ENCODE results near the gene SLC6A9. TPM values are rescaled to one million over a fixed set of nuclear protein-coding genes. Genes with fewer than 3 reads are reported as not detected.

SLC6A9 gene
- total and polyA plus RNA-seq, 2 of the 8 experiments (the other 6 are each of a cell fraction or from before 2014, with no cell fraction given): 20.2 to 24.2 TPM

DNA sequence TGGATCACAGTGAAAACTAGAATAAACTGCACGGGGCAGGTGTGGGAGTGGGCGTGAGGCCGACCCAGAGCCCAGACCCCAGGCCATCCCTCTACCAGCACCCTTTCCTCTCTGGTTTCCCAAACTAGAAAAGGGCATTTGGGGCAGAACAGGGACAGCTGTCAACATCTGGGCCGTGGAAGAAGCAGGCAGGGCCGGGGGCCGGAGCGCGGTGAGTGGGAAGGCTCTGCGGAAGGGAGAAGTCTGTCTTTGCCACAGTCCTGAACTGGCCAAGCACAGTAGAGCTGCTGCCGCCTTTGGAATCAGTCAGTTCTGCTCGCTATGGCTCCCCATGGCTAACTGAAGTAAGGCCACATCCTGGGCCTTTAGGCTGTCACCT is 33.3 kb downstream of the SLC6A9 start:
- no peak overlapping the region for H3K27ac ChIP-seq (ENCODE audit: low read depth, low read length)
- POLR2A ChIA-PET (ENCODE audit: partially characterized antibody): interaction anchor here (1.0 to 27.1 kb wide), 4 partner anchors 18 to 51 kb away, joined by 3 to 544 read pairs (median 4); partner anchors contain the start of gene SLC6A9

More for the DNA sequence above, 33.3 kb downstream of the SLC6A9 start:
- Histone ChIP-seq H3K4me1 (replicated peaks in 1 of 4; ENCODE audit: control insufficient read depth in 3 of 4, insufficient read depth in 4 of 4, low read length in 3 of 4) (no peaks in the 10 kb centered on the region; a peak in 1 of 7 replicates), H2AK5ac (ENCODE audit: low read depth, low read length) (no peak overlapping the region), H3K27me3 (replicated peaks in 1 of 4; ENCODE audit: control insufficient read depth in 3 of 4, extremely low read depth in 1 of 4, insufficient read depth in 3 of 4, low read length in 3 of 4) (no peaks in the 10 kb centered on the region), H4K5ac (ENCODE audit: insufficient read length, low read depth, low read length) (no peak overlapping the region), H2BK120ac (replicated peaks; ENCODE audit: low read depth, low read length) (no peak overlapping the region), H3K9ac (replicated peaks in 1 of 4; ENCODE audit: extremely low read depth in 1 of 4, low read depth in 3 of 4, low read length in 3 of 4) (no peak overlapping the region), H2BK5ac (ENCODE audit: low read depth, low read length) (no peak overlapping the region), H3K18ac (ENCODE audit: extremely low read depth, low read length) (no peak overlapping the region), H3K4ac (replicated peaks; ENCODE audit: insufficient read length, low read depth, low read length) (no peak overlapping the region), H3K23me2 (ENCODE audit: low read depth, low read length) (no peaks in the 10 kb centered on the region), H3K79me2 (ENCODE audit: control insufficient read depth in 1 of 2, insufficient read depth in 2 of 2, low read length in 2 of 2) (no peaks in the 10 kb centered on the region), H3K4me2 (ENCODE audit: insufficient read depth in 1 of 2, low read depth in 2 of 2, low read length in 2 of 2) (no peak overlapping the region), H4K8ac (ENCODE audit: extremely low read depth, insufficient read depth, low read length) (no peak overlapping the region), H4K20me1 (replicated peaks in 1 of 2; ENCODE audit: control insufficient read depth in 1 of 2, insufficient read depth in 2 of 2, low read length in 2 of 2) (peaks cover 2 to 4% of the 10 kb centered on the region in 2 experiments), H2BK15ac (ENCODE audit: low read length) (no peak overlapping the region), H3K4me3 (ENCODE audit: extremely low read depth in 1 of 4, insufficient read depth in 2 of 4, low read depth in 3 of 4, low read length in 4 of 4) (no peak overlapping the region), H3K14ac (ENCODE audit: insufficient read length) (no peak overlapping the region), H3K79me1 (ENCODE audit: low read depth, low read length) (no peaks in the 10 kb centered on the region), H3K9me3 (ENCODE audit: insufficient read depth in 2 of 2, low read depth in 1 of 2, low read length in 1 of 2) (no peaks in the 10 kb centered on the region), H2BK20ac (ENCODE audit: low read length) (no peak overlapping the region), H4K91ac (replicated peaks; ENCODE audit: insufficient read length, low read length) (no peak overlapping the region), H3K56ac (replicated peaks; ENCODE audit: insufficient read length, low read depth, low read length) (no peak overlapping the region), H2AFZ (ENCODE audit: low read length) (no peak overlapping the region), H3K36me3 (ENCODE audit: control insufficient read depth in 2 of 4, insufficient read depth in 4 of 4, low read length in 3 of 4) (peaks cover 0 to 11% (median 8%) of the 10 kb centered on the region in 4 experiments; a peak in 5 of 8 replicates), H3K23ac (ENCODE audit: insufficient read length) (no peak overlapping the region), H2BK12ac (ENCODE audit: low read depth, low read length) (no peak overlapping the region)
- FAIRE-seq: no peak
- WGBS, 2 experiments (ENCODE audit: extremely low coverage in 1 of 2, insufficient coverage in 1 of 2, insufficient read length in 1 of 2, insufficient replicate concordance in 2 of 2, low coverage in 1 of 2, low lambda C conversion rate in 2 of 2, missing lambda C conversion rate in 1 of 2): 91% methylated on average over 11 of the region's 11 CpGs; no CpG with 5 or more reads in 1 of the 2 experiments
- CTCF ChIA-PET (ENCODE audit: partially characterized antibody): interaction anchor here (0.9 to 21.8 kb wide), 5 partner anchors 8 to 49 kb away, joined by 3 to 478 read pairs (median 5); no protein-coding TSS in a partner anchor
- no peak for DNase-seq (ENCODE audit: low read depth in 1 of 2, low spot score in 2 of 2)
- TF ChIP-seq POLR2AphosphoS5 (IDR thresholded peaks at IDR 0.05; ENCODE audit: low read depth, low read length): no peak
- TF ChIP-seq CBX5 (IDR thresholded peaks at IDR 0.05; ENCODE audit: low read depth, low read length): no peak
- TF ChIP-seq SP4 (IDR thresholded peaks at IDR 0.05; ENCODE audit: low read length): no peak
- TF ChIP-seq JUND (IDR thresholded peaks at IDR 0.05; ENCODE audit: low read length): no peak

Measured in H1 (cell line).